Endothelial cell of umbilical vein (primary cell): ENCODE data around the gene GGACT.

ENCODE experiments used
- CTCF ChIP-seq, 2 donors: IDR thresholded peaks; 1 replicate in 1 of 2; 2 replicates in 1 of 2; pipeline ENCODE4 v1.5.1; 2011; ENCODE audit warnings: low read length in 2 of 2, mild to moderate bottlenecking in 2 of 2, moderate library complexity in 2 of 2, control low read depth in 1 of 2, inconsistent platforms in 1 of 2, low read depth in 1 of 2; ENCODE audit not compliant: insufficient read depth in 1 of 2; ENCODE audit errors: extremely low read depth in 1 of 2
- EZH2 ChIP-seq: IDR thresholded peaks from 2 replicates; pipeline ENCODE4 v1.6.1; 2012; ENCODE audit warnings: borderline replicate concordance, low read depth, mild to moderate bottlenecking, moderate library complexity, low read length, inconsistent platforms; ENCODE audit not compliant: severe bottlenecking
- POLR2AphosphoS5 ChIP-seq: IDR thresholded peaks from 2 replicates; pipeline ENCODE4 v1.6.1; 2012; ENCODE audit warnings: low read depth, mild to moderate bottlenecking, control low read depth, low read length, moderate library complexity; ENCODE audit not compliant: insufficient read depth

- no peak for TF ChIP-seq POLR2AphosphoS5
- peak; percentile 81 to 91 for TF ChIP-seq CTCF (IDR thresholded peaks at IDR 0.05; ENCODE audit: extremely low read depth in 1 of 2, insufficient read depth in 1 of 2, low read depth in 1 of 2, low read length in 2 of 2)
- TF ChIP-seq EZH2, result no peak
Measured at GRCh38 chr13:100514788-100515409, 73.7 kb downstream of the GGACT start.
